SK-N-SH treated with all-trans-retinoic acid at 6 μM for 48 hours (cell line): ENCODE data around the gene LYSMD2.

Source experiments
- CREB5 ChIP-seq: fragments of 250-450 bp; sonication (Bioruptor Pico); IDR thresholded peaks from 2 replicates; pipeline ENCODE4 v1.5.1; 2020; ENCODE audit warnings: low read depth, mild to moderate bottlenecking, moderate library complexity
- CSDC2 ChIP-seq: fragments of 250-450 bp; sonication (Bioruptor Pico); IDR thresholded peaks from 2 replicates; pipeline ENCODE4 v1.5.0; 2020; ENCODE audit warnings: mild to moderate bottlenecking, moderate library complexity
- ISL1 ChIP-seq: fragments of 250-450 bp; sonication (Bioruptor Pico); IDR thresholded peaks from 2 replicates; pipeline ENCODE4 v2.1.2; 2022; ENCODE audit warnings: mild to moderate bottlenecking, moderate library complexity
- PATZ1 ChIP-seq: fragments of 250-450 bp; sonication (Bioruptor Pico); IDR thresholded peaks from 2 replicates; pipeline ENCODE4 v1.8.0; 2020; ENCODE audit warnings: mild to moderate bottlenecking, moderate library complexity, borderline replicate concordance
- POU6F1 ChIP-seq: fragments of 250-450 bp; sonication (Bioruptor Pico); IDR thresholded peaks from 2 replicates; pipeline ENCODE4 v1.8.0; 2021; ENCODE audit warnings: low read depth, mild to moderate bottlenecking, moderate library complexity, borderline replicate concordance
- RARB ChIP-seq: fragments of 250-450 bp; sonication (Bioruptor Pico); IDR thresholded peaks from 2 replicates; pipeline ENCODE4 v1.8.0; 2021; ENCODE audit warnings: mild to moderate bottlenecking, moderate library complexity
- TCF4 ChIP-seq: fragments of 250-450 bp; sonication (Bioruptor Pico); IDR thresholded peaks from 2 replicates; pipeline ENCODE4 v1.8.0; 2021; ENCODE audit warnings: mild to moderate bottlenecking, moderate library complexity, borderline replicate concordance
- TOX ChIP-seq: fragments of 250-450 bp; sonication (Bioruptor Pico); IDR thresholded peaks from 2 replicates; pipeline ENCODE4 v1.8.0; 2021; ENCODE audit warnings: mild to moderate bottlenecking, moderate library complexity, borderline replicate concordance
- ZC3H10 ChIP-seq: fragments of 250-450 bp; sonication (Bioruptor Pico); IDR thresholded peaks from 2 replicates; pipeline ENCODE4 v1.5.1; 2021; ENCODE audit warnings: mild to moderate bottlenecking, moderate library complexity
- ZFP3 ChIP-seq: fragments of 250-450 bp; sonication (Bioruptor Pico); IDR thresholded peaks from 2 replicates; pipeline ENCODE4 v1.5.0; 2020; ENCODE audit warnings: mild to moderate bottlenecking, moderate library complexity
- ZFP30 ChIP-seq: fragments of 450-650 bp; formaldehyde crosslinking; IDR thresholded peaks from 2 replicates; pipeline ENCODE4 v1.5.0; 2022; ENCODE audit warnings: mild to moderate bottlenecking, moderate library complexity
- ZNF70 ChIP-seq: fragments of 450-650 bp; formaldehyde crosslinking; IDR thresholded peaks from 2 replicates; pipeline ENCODE4 v1.5.0; 2020; ENCODE audit warnings: mild to moderate bottlenecking, moderate library complexity

DNA sequence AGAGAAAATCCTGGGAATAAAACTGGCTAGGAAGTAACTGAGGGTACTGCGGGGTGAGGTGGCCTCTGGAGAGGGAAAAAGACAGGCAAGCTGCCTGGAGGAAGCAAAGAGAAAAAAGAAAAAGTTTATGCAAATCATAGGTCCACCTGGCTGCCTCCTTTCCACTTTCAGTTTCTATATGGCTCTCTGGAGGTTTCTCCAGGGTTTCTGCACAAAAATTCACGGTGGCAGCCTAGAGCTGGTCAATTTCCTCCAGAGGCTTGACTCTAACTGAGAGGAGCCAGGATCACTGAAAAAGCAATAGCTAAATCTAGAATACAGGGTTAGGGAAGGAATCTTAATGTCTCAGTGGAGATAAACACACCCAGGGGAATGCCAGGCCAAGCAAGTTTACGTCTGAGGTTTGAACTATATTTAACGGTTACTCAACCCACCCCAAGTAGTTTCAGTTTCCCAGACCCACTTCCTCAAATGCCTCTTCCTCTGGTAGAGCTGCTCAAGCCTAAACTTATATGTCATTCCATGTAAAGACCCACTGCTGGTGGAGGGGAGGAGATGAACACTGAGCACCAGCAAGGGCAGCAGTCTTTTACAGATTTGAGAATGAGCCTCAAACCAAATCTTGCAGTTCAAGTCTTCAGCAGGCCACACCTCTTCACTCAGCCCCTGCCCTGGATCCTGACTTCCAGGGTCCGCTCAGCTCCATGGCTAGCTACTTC, 5.7 kb downstream of the LYSMD2 start:
- TF ChIP-seq RARB (CRISPR knock-in tag) (no peak), ZC3H10 (CRISPR knock-in tag) (no peak), PATZ1 (CRISPR knock-in tag) (no peak), ZNF70 (CRISPR knock-in tag) (no peak), POU6F1 (CRISPR knock-in tag) (no peak), ISL1 (CRISPR knock-in tag) (no peak), ZFP30 (CRISPR knock-in tag) (no peak), CSDC2 (CRISPR knock-in tag) (no peak), CREB5 (CRISPR knock-in tag) (no peak), ZFP3 (CRISPR knock-in tag) (no peak), TOX (no peak), TCF4 (CRISPR knock-in tag) (no peak)
